Hippocampal formation (tissue), 2 donors: ENCODE measurements around the gene NR3C1.

Source experiments
- DNase-seq, 2 donors: peaks; one replicate each; lab custom pipeline; 2025; lab: John Stamatoyannopoulos, UW

The NR3C1 gene

DNA sequence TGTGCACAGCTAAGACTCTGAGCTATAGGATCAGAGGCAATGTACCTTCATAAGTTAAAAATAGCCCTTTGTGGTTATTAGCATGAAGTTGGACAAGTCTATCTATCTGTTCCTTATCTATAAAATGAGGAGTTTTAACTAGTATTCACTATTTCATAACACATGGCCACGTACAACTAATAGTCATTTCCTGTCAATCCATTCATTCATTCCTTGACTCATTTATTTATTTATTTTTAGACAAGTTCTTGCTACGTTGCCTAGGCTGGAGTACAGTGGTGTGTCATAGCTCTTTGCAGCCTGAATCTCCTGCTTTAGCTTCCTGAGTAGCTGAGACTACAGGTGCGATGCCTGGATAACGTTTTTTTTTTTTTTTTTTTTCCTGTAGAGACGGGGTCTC lies 92.1 kb downstream of the NR3C1 start:
- DNase-seq = no peak

DNA sequence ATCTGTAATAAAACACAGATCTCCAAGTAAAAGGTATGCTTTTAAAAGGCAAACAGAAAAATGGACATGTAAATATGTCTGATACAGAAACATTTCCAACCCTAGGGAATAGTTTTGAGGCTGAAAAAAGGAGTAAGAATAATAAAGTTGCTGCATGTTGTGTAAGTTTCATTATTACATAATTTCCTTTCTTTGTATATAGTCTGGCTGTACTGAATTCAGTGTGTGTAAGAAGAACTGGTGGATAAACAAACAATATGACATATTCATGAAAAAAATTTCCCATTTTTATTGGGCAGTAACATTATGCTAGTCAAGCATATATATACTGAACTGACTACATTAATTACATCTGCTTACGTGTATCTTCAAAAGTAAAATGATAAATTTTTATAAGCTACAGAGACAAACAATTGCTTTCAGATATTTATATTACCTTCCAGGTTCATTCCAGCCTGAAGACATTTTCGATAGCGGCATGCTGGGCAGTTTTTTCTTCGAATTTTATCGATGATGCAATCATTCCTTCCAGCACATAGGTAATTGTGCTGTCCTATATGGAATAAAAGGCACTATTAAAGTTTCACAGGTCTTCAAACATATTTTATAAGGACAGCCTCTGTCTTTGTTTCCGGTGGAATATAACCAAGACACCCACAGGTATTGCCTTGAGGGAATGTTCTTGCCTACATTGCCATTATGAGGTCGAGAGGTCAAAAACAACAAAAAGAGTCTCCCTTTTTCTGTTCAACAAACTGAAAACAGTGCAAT lies 93.6 kb downstream of the NR3C1 start:
- no peak for DNase-seq

- DNase-seq = no peak
These were observed 94.8 kb downstream of the NR3C1 start for GRCh38 chr5:143308731-143309130.

DNA sequence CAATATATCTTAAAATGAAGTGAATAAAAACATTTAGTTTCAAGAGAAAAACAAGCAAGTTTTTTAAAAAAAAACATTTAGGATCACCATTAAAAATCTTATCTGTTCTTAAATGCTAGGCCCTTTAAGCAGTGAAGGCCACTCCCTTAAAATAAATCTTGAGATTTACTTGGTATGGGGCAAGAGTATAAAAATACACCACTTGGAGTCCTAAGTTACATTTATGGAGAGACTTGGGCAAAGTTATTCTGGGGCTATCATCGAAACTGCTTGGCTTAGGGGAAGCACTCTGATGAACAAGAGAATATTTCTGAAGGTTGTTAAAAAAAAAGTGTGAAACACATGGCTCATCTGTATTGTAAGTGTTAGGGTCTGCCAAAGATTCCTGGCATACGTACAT lies 97.4 kb downstream of the NR3C1 start:
- DNase-seq = no peak

DNA sequence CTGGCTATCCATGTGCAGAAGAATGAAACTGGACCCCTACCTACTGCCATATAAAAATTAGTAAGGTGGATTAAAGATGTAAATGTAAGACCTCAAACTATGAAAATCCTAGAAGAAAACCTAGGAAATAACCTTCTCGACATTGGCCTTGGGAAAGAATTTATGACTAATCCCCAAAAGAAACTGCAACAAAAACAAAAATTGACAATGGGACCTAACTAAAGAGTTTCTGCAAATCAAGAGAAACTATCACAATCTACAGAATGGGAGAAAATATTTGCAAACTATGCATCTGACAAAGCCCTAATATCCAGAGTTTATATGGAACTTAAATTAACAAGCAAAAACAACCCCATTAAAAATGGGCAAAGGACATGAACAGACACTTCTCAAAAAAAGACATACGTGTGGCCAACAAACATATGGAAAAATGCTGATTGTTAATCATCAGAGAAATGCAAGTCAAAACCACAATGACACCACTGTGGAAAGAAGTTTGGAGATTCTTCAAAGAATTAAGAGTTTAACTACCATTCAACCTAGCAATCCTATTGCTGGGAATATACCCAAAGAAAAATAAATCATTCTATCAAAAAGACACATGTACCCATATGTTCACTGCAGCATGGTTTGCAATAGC lies 98.5 kb downstream of the NR3C1 start:
- DNase-seq = no peak

- DNase-seq = no peak
These were observed 101.0 kb downstream of the NR3C1 start for GRCh38 chr5:143302341-143303045.

DNA sequence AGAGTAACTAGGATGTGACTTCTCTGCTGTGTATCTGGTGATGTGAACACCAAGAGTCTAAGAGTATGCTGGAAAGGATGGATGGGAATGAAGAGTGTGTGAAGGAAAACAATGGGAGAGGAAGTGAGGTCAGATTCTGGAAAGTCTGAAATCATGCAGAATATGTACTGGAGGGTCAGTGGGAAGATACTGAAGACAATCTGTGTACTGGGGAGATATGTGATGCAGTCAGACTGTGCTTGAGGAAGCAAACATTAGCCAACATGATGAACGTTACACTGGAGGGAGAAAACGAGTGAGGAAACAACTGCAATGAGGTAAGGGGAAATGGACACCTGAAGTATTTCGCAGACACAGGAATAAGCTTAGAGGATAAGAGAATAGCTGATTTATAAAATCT lies 105.7 kb downstream of the NR3C1 start:
- no peak for DNase-seq

DNA sequence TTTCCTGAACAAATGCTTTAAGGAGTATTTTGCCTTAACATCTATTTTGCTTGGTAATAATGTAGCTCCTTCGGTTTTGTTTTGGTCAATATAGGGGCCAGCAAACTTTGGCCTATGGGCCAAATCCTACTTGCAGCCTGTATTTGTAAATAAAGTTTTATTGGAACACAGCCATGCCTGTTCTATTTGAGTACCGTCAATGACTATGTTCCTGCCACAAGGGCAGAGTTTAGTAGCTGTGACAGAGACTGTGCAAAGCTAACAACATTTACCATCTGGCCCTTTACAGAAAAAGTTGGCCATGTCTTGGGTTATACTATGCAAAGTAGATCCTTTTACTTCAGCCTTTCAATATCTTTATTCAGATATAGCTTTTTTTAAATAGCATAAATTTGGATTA lies 113.4 kb downstream of the NR3C1 start:
- DNase-seq = no peak

- DNase-seq = no peak
These were observed 119.0 kb downstream of the NR3C1 start for GRCh38 chr5:143284521-143284920.

DNA sequence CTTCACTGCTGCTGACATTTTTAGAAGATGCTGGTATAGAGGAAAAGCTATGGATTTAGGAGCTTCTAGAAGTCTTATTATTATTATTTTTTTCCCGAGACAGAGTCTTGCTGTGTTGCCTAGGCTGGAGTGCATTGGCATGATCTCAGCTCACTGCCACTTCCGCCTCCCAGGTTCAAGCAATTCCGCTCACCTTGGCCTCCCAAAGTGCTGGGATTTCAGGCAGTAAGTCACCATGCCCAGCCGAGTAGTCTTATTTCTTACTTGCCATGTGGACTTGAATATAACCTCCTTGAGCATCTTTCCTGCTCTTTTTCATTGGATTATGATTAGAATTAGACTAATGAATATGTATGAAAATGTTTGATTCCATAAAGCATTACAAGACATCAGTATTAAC lies 119.5 kb downstream of the NR3C1 start:
- DNase-seq = no peak

DNA sequence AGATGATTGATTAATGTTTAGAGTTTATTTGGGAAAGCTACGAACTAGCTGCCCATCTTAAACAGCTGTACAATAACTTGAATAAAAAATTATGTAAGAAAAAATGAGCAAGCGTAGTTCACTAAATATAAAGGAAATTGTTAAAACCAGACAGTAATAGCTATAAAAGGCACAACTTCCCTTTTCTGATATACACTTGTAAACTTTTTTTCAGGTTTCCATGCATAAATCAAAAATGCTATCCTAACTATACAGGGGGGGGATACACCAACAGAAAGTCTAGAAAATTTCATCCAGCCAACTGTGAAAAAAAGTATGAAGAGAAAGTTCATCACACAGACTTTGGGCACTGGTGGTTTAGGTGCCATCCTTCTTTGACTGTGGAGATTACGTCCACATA lies 122.3 kb downstream of the NR3C1 start:
- DNase-seq = no peak

DNA sequence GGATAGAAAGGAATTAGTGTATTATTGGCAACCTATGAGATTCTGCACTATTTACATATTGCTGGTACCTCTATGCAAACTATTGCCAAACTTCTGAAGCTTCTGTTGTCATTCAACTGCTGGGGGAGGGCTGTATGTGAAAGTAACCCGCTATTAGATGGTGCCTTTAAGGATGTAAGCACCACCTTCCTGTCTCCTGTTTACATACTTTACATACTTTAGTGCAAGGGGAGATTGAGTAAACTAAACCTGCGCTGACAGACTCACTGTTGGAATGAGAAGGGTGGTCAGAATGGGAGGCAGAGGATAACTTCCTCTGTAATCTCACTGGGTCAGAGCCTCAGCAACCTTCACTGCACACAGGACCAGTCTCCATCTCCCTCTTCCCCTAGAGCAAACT lies 123.8 kb downstream of the NR3C1 start:
- no peak for DNase-seq

- no peak for DNase-seq
These were observed 126.0 kb downstream of the NR3C1 start for GRCh38 chr5:143277536-143277935.

GRCh38 chr5:143275512-143276363 lies 127.7 kb downstream of the NR3C1 start:
- DNase-seq = no peak

DNA sequence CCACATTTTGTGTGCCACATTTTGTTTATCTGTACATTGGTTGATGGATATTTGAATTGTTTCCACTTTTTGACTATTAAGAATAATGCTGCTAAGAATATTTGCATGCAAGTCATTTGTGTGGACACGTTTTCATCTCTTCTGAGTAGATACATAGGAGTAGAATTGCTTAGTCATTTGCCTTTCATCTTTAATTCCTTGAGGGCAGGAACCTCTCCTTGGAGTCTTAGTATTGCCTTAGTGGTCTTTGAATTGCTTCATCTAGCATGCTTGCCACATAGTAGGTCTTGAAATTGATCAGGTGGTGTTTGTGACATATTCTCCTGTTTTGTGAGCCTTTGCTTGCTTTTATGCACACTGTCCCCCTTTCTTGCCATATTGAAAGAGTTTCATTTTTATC lies 128.5 kb downstream of the NR3C1 start:
- DNase-seq = no peak

GRCh38 chr5:143271431-143271830 lies 132.1 kb downstream of the NR3C1 start:
- DNase-seq = no peak

- DNase-seq = no peak
These were observed 135.1 kb downstream of the NR3C1 start for GRCh38 chr5:143268388-143268787.

- no peak for DNase-seq
These were observed 136.3 kb downstream of the NR3C1 start for GRCh38 chr5:143267186-143267585.

DNA sequence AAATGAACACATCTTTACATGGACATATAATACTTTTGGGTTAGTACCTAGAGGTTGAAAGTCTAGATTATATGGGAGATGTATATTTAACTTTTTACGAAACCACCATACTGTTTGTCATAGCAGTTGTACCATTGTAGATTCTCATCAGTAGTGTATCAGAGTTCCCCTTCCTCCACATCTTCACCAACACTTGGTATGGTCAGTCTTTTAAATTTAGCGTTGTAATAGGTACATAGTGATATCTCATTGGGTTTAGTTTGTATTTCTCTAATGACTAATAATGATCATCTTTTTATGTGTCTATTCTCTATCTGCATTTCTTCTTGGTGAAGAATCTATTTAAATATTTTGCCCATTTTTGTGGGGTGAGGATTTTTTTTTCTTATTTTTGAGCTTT lies 137.5 kb downstream of the NR3C1 start:
- DNase-seq = no peak

GRCh38 chr5:143263272-143263810 lies 140.1 kb downstream of the NR3C1 start:
- DNase-seq = no peak

GRCh38 chr5:143262393-143263174 lies 140.9 kb downstream of the NR3C1 start:
- DNase-seq = no peak
